GM12878 (cell line): Measurements from ENCODE around the gene MAP3K1. TPM values are rescaled to one million over a fixed set of nuclear protein-coding genes. Genes with fewer than 3 reads are reported as not detected.

ENCODE experiments used
- ATAC-seq: fragments of 200-7000 bp; cut with Tn5 transposase; 3 replicates; pipeline ENCODE4 v1.9.1; 2020; ENCODE audit warnings: mild to moderate bottlenecking, moderate library complexity
- BruUV-seq: library from RNA; stranded (reverse); fragments of 400-500 nt; replicated peaks from 2 replicates; lab custom pipeline; 2021; lab: Mats Ljungman, UMichigan
- CTCF ChIA-PET: fragments of 300-600 bp; sonication (Branson Sonifier 250); formaldehyde crosslinking; extraction: SDS; loops from one replicate; lab custom pipeline; 2021; ENCODE audit warnings: inconsistent platforms; lab: Yijun Ruan, JAX
- POLR2A ChIA-PET: fragments of 350-600 bp; formaldehyde crosslinking; extraction: SDS; loops from one replicate; lab custom pipeline; 2021; ENCODE audit warnings: inconsistent platforms; lab: Charles Lee
- RAD21 ChIA-PET: fragments of 300-600 bp; sonication (Branson Sonifier 250); formaldehyde crosslinking; loops from one replicate; lab custom pipeline; 2023; ENCODE audit warnings: antibody characterized with exemption; ENCODE audit not compliant: unreplicated experiment; lab: Charles Lee
- SMC1A ChIA-PET: fragments of 300-600 bp; sonication (Branson Sonifier 250); formaldehyde crosslinking; loops from one replicate; lab custom pipeline; 2023; ENCODE audit not compliant: unreplicated experiment, uncharacterized antibody; lab: Charles Lee
- DNase-seq: peaks from one replicate; pipeline ENCODE4 v3.0.0-alpha.2; 2011; ENCODE audit warnings: low read depth, low spot score
- FAIRE-seq: peaks from 3 replicates; lab custom pipeline; 2011; peaks lifted over from hg19 to GRCh38; lab: Jason Lieb, UNC
- H2AFZ ChIP-seq: 2 replicates; pipeline ENCODE4 v1.6.0; 2011; ENCODE audit warnings: low read depth, low read length, control low read depth; ENCODE audit not compliant: control insufficient read depth
- H3K27ac ChIP-seq: 2 replicates; pipeline ENCODE4 v1.5.1; 2011; ENCODE audit warnings: control low read depth; ENCODE audit not compliant: control insufficient read depth, insufficient read depth
- H3K27me3 ChIP-seq, 2 experiments: replicated peaks in 1 of 2; 2 replicates each; pipeline versions ENCODE4 v1.6.0 to v1.6.1; 2011; ENCODE audit warnings: low read length in 1 of 2; ENCODE audit not compliant: control insufficient read depth in 2 of 2, insufficient read depth in 2 of 2
- H3K36me3 ChIP-seq, 2 experiments: 2 replicates each; pipeline ENCODE4 v1.5.1; 2011; ENCODE audit warnings: low read length in 1 of 2; ENCODE audit not compliant: control insufficient read depth in 2 of 2, insufficient read depth in 2 of 2
- H3K4me1 ChIP-seq: 2 replicates; pipeline ENCODE4 v1.6.1; 2011; ENCODE audit warnings: mild to moderate bottlenecking, low read length, moderate library complexity, mixed read lengths; ENCODE audit not compliant: control insufficient read depth, insufficient read depth
- H3K4me2 ChIP-seq: 2 replicates; pipeline ENCODE4 v1.6.0; 2011; ENCODE audit warnings: control low read depth; ENCODE audit not compliant: control insufficient read depth, insufficient read depth
- H3K4me3 ChIP-seq: fragments of 200-600 bp; sonication (generic); 2 replicates; pipeline ENCODE4 v1.5.1; 2016
- H3K79me2 ChIP-seq: 2 replicates; pipeline ENCODE4 v1.6.0; 2011; ENCODE audit warnings: low read length; ENCODE audit not compliant: control insufficient read depth, insufficient read depth
- H3K9ac ChIP-seq: 2 replicates; pipeline ENCODE4 v1.8.0; 2011; ENCODE audit warnings: low read length, control low read depth, mixed read lengths; ENCODE audit not compliant: control insufficient read depth, insufficient read depth
- H3K9me3 ChIP-seq: replicated peaks from 3 replicates; pipeline ENCODE4 v1.5.1; 2011; ENCODE audit warnings: mild to moderate bottlenecking, low read length; ENCODE audit not compliant: control insufficient read depth, insufficient read depth
- H4K20me1 ChIP-seq: 2 replicates; pipeline ENCODE4 v1.6.0; 2011; ENCODE audit not compliant: control insufficient read depth, insufficient read depth
- ATF2 ChIP-seq: IDR thresholded peaks from 2 replicates; pipeline ENCODE4 v1.6.1; 2012; ENCODE audit warnings: low read length, inconsistent platforms
- BCL11A ChIP-seq: IDR thresholded peaks from 2 replicates; pipeline ENCODE4 v1.6.1; 2011; ENCODE audit warnings: low read depth, low read length
- BCLAF1 ChIP-seq: fragments of 450-650 bp; IDR thresholded peaks from 2 replicates; pipeline ENCODE4 v1.6.1; 2017; ENCODE audit warnings: antibody characterized with exemption, mild to moderate bottlenecking, moderate library complexity
- CREM ChIP-seq: IDR thresholded peaks from 2 replicates; pipeline ENCODE4 v1.6.1; 2014; ENCODE audit warnings: antibody characterized with exemption, low read depth
- E4F1 ChIP-seq: fragments of 450-650 bp; IDR thresholded peaks from 2 replicates; pipeline ENCODE4 v1.6.1; 2018; ENCODE audit warnings: borderline replicate concordance, mild to moderate bottlenecking; ENCODE audit not compliant: partially characterized antibody
- ELK1 ChIP-seq: IDR thresholded peaks from 2 replicates; pipeline ENCODE4 v1.6.1; 2012; ENCODE audit warnings: low read depth, low read length, improper control_type of control experiment
- ESRRA ChIP-seq: IDR thresholded peaks from 2 replicates; pipeline ENCODE4 v1.6.1; 2012; ENCODE audit warnings: mild to moderate bottlenecking, low read length, improper control_type of control experiment
- IRF4 ChIP-seq: IDR thresholded peaks from 2 replicates; pipeline ENCODE4 v1.6.1; 2011; ENCODE audit warnings: low read depth, low read length
- JUNB ChIP-seq: IDR thresholded peaks from 2 replicates; pipeline ENCODE4 v1.6.1; 2016; ENCODE audit warnings: antibody characterized with exemption, mild to moderate bottlenecking
- NFIC ChIP-seq: IDR thresholded peaks from 2 replicates; pipeline ENCODE4 v1.6.1; 2012; ENCODE audit warnings: low read depth, mild to moderate bottlenecking, inconsistent platforms, low read length, moderate library complexity
- PAX5 ChIP-seq: IDR thresholded peaks from 2 replicates; pipeline ENCODE4 v1.6.1; 2011; ENCODE audit warnings: low read depth, low read length, borderline replicate concordance
- PAX8 ChIP-seq: fragments of 450-650 bp; IDR thresholded peaks from 2 replicates; pipeline ENCODE4 v1.6.1; 2017; ENCODE audit warnings: mild to moderate bottlenecking, moderate library complexity
- RAD21 ChIP-seq: IDR thresholded peaks from 2 replicates; pipeline ENCODE4 v1.6.1; 2011; ENCODE audit warnings: mild to moderate bottlenecking, low read depth, low read length, moderate library complexity; ENCODE audit not compliant: insufficient read depth
- TARDBP ChIP-seq: IDR thresholded peaks from 2 replicates; pipeline ENCODE4 v1.6.1; 2016; ENCODE audit warnings: borderline replicate concordance
- USF2 ChIP-seq: IDR thresholded peaks from 2 replicates; pipeline ENCODE4 v1.6.1; 2011; ENCODE audit warnings: low read depth, low read length, improper control_type of control experiment, borderline replicate concordance
- YBX1 ChIP-seq: fragments of 450-650 bp; IDR thresholded peaks from 2 replicates; pipeline ENCODE4 v1.6.1; 2016; ENCODE audit warnings: antibody characterized with exemption
- ZNF622 ChIP-seq: fragments of 450-650 bp; IDR thresholded peaks from 2 replicates; pipeline ENCODE4 v1.6.1; 2017; ENCODE audit warnings: mild to moderate bottlenecking, inconsistent platforms
- WGBS: methylation state at CpG from one replicate; pipeline ENCODE4 v1.1.6; 2016; ENCODE audit warnings: low lambda C conversion rate; ENCODE audit not compliant: insufficient replicate concordance, insufficient coverage; ENCODE audit errors: missing lambda C conversion rate; 5-methylcytosine and 5-hydroxymethylcytosine counted together
- in situ Hi-C: fragments of 300-500 bp; cut with MboI; formaldehyde crosslinking; loops from 9 replicates; pipeline ENCODE4 v1.14.3; 2018; ENCODE audit warnings: mixed read lengths
- intact Hi-C: fragments of 100-400 bp; cut with micrococcal nuclease; formaldehyde crosslinking; loops from one replicate; pipeline ENCODE4 v1.14.2; 2022; ENCODE audit not compliant: unreplicated experiment
- polyA plus RNA-seq, 11 experiments: library from polyadenylated mRNA; depleted of rRNA in 4 of 11; unstranded in 6 of 11; stranded (reverse) in 5 of 11; fragments of >200 nt; fragmentation: Nextera tagmentation in 4 of 11; fragmentation: Illumina TruSeq in 1 of 11; extraction: Ambion mirVana in 4 of 11; extraction: Trizol in 1 of 11; gene quantifications; 1 replicate in 1 of 11; 2 replicates in 10 of 11; pipeline versions ENCODE4 v1.2.1 to v1.2.3, GENCODE V29; 2011 to 2016; ENCODE audit warnings: inconsistent platforms in 2 of 11, missing spikeins in 2 of 11, low read depth in 1 of 11
- total RNA-seq, 4 experiments: library from RNA; depleted of rRNA in 3 of 4; stranded (reverse); fragments of >200 nt in 3 of 4; fragmentation: Illumina TruSeq in 1 of 4; extraction: Trizol in 1 of 4; gene quantifications; 2 replicates each; pipeline versions ENCODE4 v1.2.1 to v1.2.3, GENCODE V29; 2013 to 2021

The MAP3K1 gene
- total and polyA plus RNA-seq, 10 of the 15 experiments (the other 5 are each of a cell fraction or from before 2014, with no cell fraction given) = 7.5 to 24.6 (median 12.6) TPM

GRCh38 chr5:56791396-56791795 is 24.0 kb upstream of the MAP3K1 start:
- Histone ChIP-seq H3K9ac (no peak overlapping the region), H2AFZ (no peak overlapping the region), H3K79me2 (no peaks in the 10 kb centered on the region), H4K20me1 (no peaks in the 10 kb centered on the region), H3K27ac (no peak overlapping the region), H3K4me3 (no peak overlapping the region), H3K4me2 (no peak overlapping the region), H3K9me3 (no peaks in the 10 kb centered on the region), H3K4me1 (no peaks in the 10 kb centered on the region; the same call in 1 of the 2 replicates), H3K36me3 (no peaks in the 10 kb centered on the region), H3K27me3 (no peaks in the 10 kb centered on the region; a peak in 1 of 4 replicates)
- ChIA-PET CTCF (interaction anchor here (0.6 kb wide), 1 partner anchor 26 kb away, joined by 3 read pairs; no protein-coding TSS in a partner anchor), SMC1A (no interaction called here), RAD21 (no interaction called here), POLR2A (interaction anchor here (0.6 kb wide), 1 partner anchor 192 kb away, joined by 3 read pairs; no protein-coding TSS in a partner anchor)
- in situ Hi-C loops (no loop called here), intact Hi-C loops (no loop called here)
- BruUV-seq = no TSS peak
- WGBS = 14% methylated on average over 3 of the region's 3 CpGs
- FAIRE-seq = peak; percentile 77
- DNase-seq = no peak
- ATAC-seq = peak; percentile 94
- no peak for TF ChIP-seq ZNF622
- no peak for TF ChIP-seq YBX1
- no peak for TF ChIP-seq TARDBP
- peak; percentile 39; the same call in 1 of the 2 replicates for TF ChIP-seq BCL11A
- TF ChIP-seq PAX5 = 0 out of 2 replicates have a peak, but pooled peaks have one; percentile 10
- no peak for TF ChIP-seq ESRRA
- TF ChIP-seq CREM = peak; percentile 43; the same call in 1 of the 2 replicates
- TF ChIP-seq PAX8 = no peak
- TF ChIP-seq RAD21 = no peak
- 0 out of 2 replicates have a peak, but pooled peaks have one; percentile 39 for TF ChIP-seq ATF2
- TF ChIP-seq ELK1 = no peak
- peak; percentile 67; the same call in 1 of the 2 replicates for TF ChIP-seq NFIC
- TF ChIP-seq E4F1 = no peak
- peak; percentile 88 for TF ChIP-seq JUNB
- peak; percentile 70; the same call in 1 of the 2 replicates for TF ChIP-seq IRF4
- no peak for TF ChIP-seq BCLAF1
- no peak for TF ChIP-seq USF2
